ENCODE measurements around the gene MGAT3. TPM values are rescaled to one million over a fixed set of nuclear protein-coding genes. Genes with fewer than 3 reads are reported as not detected.

MGAT3 gene
- total RNA-seq, 4 donors from 2014 or later = 0.08 to 1.3 (median 0.62) TPM

- TF ChIP-seq CTCF (IDR thresholded peaks at IDR 0.05) = no peak
- TF ChIP-seq POLR2A (IDR thresholded peaks at IDR 0.05) = no peak
- Histone ChIP-seq H3K4me1 (peaks cover 0 to 16% (median 4%) of the 10 kb centered on the region in 3 donors), H3K27ac (no peak overlapping the region), H3K36me3 (peaks cover 27 to 90% (median 39%) of the 10 kb centered on the region in 3 donors), H3K27me3 (no peaks in the 10 kb centered on the region), H3K4me3 (no peak overlapping the region), H3K9me3 (no peaks in the 10 kb centered on the region)
- intact Hi-C loops (cut with DNase I) = loop anchor here (10.0 kb wide), 1 partner anchor 1386 kb away; no protein-coding TSS in a partner anchor
- WGBS, 2 donors = 78 to 83% methylated on average over 5 to 6 of the region's 12 CpGs
- no peak for DNase-seq
Measured at GRCh38 chr22:39418696-39419095, 38.1 kb upstream of the MGAT3 start.

GRCh38 chr22:39419096-39419495 is 37.7 kb upstream of the MGAT3 start:
- 83 to 98% methylated on average over 4 to 5 of the region's 6 CpGs for WGBS, 2 donors
- intact Hi-C loops (cut with DNase I) = loop anchor here (10.0 kb wide), 1 partner anchor 1386 kb away; no protein-coding TSS in a partner anchor
- no peak for TF ChIP-seq CTCF (IDR thresholded peaks at IDR 0.05)
- TF ChIP-seq POLR2A (IDR thresholded peaks at IDR 0.05) = no peak
- Histone ChIP-seq H3K9me3 (no peaks in the 10 kb centered on the region), H3K4me1 (peaks cover 0 to 12% (median 1%) of the 10 kb centered on the region in 3 donors), H3K27me3 (no peaks in the 10 kb centered on the region), H3K36me3 (peaks cover 27 to 94% (median 39%) of the 10 kb centered on the region in 3 donors), H3K4me3 (no peak overlapping the region), H3K27ac (no peak overlapping the region)
- no peak for DNase-seq

- no peak for DNase-seq
- Histone ChIP-seq H3K4me3 (no peak overlapping the region), H3K27ac (no peak overlapping the region), H3K36me3 (peaks cover 27 to 100% (median 39%) of the 10 kb centered on the region in 3 donors), H3K9me3 (no peaks in the 10 kb centered on the region), H3K27me3 (no peaks in the 10 kb centered on the region), H3K4me1 (peaks cover 0 to 4% (median 0%) of the 10 kb centered on the region in 3 donors)
- intact Hi-C loops (cut with DNase I) = loop anchor here (10.0 kb wide), 1 partner anchor 1385 kb away; no protein-coding TSS in a partner anchor
- WGBS, 2 donors = 86 to 100% methylated on average over 1 to 5 of the region's 5 CpGs
- TF ChIP-seq CTCF (IDR thresholded peaks at IDR 0.05) = no peak
Measured at GRCh38 chr22:39419911-39420310, 36.9 kb upstream of the MGAT3 start.

GRCh38 chr22:39421691-39422090 is 35.1 kb upstream of the MGAT3 start:
- WGBS, 2 donors = 89 to 92% methylated on average over 5 to 11 of the region's 11 CpGs
- Histone ChIP-seq H3K36me3 (peaks cover 29 to 100% (median 34%) of the 10 kb centered on the region in 3 donors), H3K27ac (no peak overlapping the region), H3K4me1 (no peaks in the 10 kb centered on the region), H3K27me3 (no peaks in the 10 kb centered on the region), H3K4me3 (no peak overlapping the region), H3K9me3 (no peaks in the 10 kb centered on the region)
- DNase-seq = no peak
- TF ChIP-seq POLR2A (IDR thresholded peaks at IDR 0.05) (no peak), CTCF (IDR thresholded peaks at IDR 0.05) (no peak)
- intact Hi-C loops (cut with DNase I) = no loop called here

GRCh38 chr22:39422101-39422500 is 34.7 kb upstream of the MGAT3 start:
- no peak overlapping the region for H3K27ac ChIP-seq
- H3K4me3 ChIP-seq = no peak overlapping the region
- peaks cover 33 to 100% (median 34%) of the 10 kb centered on the region in 3 donors for H3K36me3 ChIP-seq
- no peaks in the 10 kb centered on the region for H3K27me3 ChIP-seq
- no peaks in the 10 kb centered on the region for H3K4me1 ChIP-seq
- TF ChIP-seq CTCF (IDR thresholded peaks at IDR 0.05) = no peak
- TF ChIP-seq POLR2A (IDR thresholded peaks at IDR 0.05) = no peak
- 86 to 88% methylated on average over 3 to 7 of the region's 7 CpGs for WGBS, 2 donors
- no peak for DNase-seq
- intact Hi-C loops (cut with DNase I) = no loop called here
- H3K9me3 ChIP-seq = no peaks in the 10 kb centered on the region
